Stimulated activated CD4-positive, alpha-beta T cell treated with anti-CD3 and anti-CD28 coated beads, Interleukin-2, amount 100 ng/mL, for 24 hours (primary cell): ENCODE results near the gene UBE2O.

Experiments
- DNase-seq, 2 donors: peaks; one replicate each; pipeline ENCODE4 v3.0.0-alpha.2; 2020

The UBE2O gene

DNA sequence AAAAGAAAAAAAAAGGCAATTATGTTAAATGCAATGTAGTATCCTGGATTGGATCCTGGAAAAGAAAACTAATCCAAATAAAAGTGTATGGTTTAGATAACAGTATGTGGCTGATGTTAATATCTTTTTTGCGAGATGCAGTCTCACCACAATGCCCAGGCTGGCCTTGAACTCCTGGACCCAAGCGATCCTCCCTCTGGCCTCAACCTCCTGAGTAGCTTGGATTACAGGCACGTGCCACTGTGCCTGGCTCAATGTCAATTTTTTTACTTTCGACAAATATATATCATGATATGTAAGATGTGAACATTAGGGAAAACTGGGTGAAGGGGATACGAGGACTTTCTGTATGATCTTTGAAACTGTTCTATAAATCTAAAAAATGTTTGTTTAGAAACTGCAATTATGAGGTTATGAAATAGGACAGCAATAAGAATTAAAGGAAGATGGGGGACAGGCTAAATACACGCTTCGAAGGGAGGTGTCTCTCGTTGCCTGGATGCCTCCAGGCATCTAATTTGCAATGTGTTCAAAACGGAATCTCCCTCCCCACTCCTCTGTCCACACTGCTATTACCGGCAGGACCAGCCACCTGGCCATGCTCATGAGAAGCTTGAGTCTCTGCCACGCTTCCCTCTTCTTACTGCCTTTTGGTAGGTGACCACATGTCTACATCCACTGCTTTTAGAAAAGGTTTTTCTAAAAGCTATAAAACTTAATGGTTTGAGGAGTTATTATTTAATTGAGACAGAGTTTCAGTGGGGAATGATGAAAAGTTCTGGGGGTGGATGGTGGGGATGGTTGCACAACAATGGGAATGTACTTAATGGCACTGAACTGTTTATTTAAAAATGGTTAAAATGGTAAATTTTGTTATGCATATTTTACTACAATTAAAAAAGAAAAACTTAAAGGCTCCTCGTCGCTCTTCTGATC is 15.2 kb downstream of the UBE2O start:
- DNase-seq = no peak

DNA sequence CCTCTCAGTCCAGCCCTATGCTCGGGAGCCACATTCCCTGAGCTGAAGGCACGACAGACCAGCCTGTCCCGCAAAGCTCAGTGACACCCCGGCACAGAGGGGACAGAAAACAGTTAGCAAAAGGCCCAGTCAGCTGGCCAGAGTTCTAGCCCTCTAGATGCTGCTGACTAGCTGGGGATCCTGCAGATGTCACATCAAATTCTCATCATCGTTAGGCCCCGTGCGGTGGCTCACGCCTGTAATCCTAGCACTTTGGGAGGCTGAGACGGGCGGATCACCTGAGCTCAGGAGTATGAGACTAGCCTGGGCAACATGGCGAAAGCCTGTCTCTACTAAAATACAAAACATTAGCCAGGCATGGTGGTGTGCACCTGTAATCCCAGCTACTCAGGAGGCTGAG is 17.2 kb downstream of the UBE2O start:
- DNase-seq = no peak

DNA sequence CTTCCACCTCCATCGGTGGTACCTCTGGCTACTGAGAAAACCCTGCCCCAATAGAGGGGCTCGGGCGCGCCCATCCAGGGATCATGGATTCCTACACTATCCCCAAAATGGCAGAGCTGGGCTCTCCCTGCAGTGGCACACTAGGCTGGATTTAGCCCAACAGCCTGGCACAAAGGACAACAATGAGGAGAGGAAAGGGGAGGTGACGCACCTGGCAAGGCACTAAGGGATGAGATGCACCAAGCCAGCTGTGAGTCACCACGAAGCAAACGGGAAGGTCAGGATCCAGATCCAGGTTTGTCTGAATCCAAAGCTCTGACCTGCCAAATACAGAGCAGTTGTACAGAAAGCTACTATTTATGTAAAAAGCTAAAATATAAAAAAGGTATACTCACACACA is 18.1 kb downstream of the UBE2O start:
- DNase-seq = no peak

DNA sequence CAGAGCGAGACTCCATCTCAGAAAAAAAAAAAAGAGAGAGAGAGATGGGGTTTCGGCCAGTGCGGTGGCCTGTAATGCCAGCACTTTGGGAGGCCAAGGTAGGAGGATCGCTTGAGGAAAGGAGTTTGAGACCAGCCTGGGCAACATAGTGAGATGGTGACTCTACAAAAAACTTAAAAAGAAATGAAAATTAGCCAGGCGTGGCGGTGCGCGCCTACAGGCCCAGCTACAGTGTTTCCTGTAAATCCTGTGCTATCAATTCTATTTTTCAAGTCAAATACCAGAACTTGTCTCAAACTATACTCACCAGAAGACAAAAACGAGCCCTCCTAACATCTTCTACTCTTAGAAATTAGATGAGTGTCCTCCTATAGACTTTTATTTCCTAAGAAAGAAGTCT is 19.3 kb downstream of the UBE2O start:
- no peak for DNase-seq

DNA sequence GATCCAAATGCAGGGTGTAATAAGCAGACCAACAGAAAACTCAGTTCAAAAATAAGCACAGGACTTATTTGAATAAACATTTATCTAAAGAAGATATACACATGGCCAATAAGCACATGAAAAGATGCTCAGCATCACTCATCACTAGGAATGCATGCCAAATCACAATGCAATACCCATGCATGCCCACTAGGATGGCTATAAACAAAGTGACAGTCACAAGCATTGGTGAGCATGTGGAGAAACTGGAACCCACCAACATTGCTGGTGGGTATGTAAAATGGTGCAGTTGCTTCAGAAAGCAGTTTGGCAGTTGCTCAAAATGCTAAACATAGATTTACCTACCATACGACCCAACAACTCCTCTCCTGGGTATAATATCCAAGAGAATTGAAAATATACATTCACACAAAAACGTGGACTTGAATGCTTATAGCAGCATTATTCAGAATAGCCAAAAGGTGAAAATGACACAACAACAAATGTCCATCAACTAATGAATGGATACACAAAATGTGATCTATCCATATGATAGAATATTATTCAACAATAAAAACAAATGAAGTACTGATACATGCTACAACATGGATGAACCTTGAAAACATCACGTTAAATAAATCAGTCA is 20.1 kb downstream of the UBE2O start:
- DNase-seq = no peak

DNA sequence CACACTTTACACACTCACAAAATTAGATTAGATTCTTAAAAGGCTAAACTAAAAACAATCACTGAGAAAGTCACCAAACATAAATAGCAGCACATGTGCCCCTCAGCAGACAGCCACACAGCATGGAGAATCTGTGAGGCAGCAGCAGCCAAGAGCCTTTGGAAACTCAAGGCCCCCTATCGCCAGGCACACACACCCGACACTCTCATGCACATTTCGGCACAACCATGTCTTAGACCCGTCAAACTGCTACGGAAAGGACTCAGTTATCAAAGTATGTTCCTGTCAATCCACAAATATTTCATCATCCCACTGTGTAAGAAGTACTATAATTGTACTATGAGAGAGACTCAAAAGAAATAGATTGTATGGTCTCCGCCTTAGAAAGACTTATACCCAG is 20.9 kb downstream of the UBE2O start:
- no peak for DNase-seq

DNA sequence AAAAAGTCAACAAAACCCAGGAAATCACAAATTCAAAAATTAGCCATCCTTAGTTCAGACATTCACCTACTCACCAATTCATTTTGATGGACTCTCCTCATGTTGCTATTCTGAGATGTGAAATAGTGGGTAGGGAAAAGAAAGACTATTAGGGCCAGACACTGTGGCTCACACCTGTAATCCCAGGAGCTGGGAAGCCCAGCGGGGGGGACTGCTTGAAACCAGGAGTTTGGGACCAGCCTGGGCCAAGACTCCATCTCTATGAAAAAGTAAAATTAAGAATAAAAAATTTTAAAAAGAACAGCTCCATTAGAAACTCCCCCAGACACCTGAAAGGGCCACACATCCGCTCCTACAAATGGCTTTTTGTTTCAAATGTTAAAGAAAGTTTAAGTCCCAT is 21.4 kb downstream of the UBE2O start:
- no peak for DNase-seq

DNA sequence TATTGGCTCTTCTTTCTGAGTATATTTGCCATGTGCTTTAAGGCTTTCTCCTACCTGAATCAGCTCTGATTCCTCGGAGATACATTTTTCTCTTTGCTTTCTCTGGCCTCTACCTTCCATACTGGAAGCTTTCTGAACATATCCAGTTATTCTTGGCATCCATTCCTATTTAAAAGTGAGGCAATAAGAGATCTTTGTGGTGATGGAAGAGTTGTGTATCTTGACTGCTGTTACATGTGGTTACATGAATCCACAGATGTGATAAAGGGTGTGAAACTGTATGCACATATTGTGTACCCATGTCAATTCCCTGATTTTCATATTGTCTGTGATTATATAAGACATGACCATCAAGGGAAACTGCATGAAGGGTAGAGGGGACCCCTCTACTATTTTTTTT is 24.4 kb downstream of the UBE2O start:
- DNase-seq = no peak

DNA sequence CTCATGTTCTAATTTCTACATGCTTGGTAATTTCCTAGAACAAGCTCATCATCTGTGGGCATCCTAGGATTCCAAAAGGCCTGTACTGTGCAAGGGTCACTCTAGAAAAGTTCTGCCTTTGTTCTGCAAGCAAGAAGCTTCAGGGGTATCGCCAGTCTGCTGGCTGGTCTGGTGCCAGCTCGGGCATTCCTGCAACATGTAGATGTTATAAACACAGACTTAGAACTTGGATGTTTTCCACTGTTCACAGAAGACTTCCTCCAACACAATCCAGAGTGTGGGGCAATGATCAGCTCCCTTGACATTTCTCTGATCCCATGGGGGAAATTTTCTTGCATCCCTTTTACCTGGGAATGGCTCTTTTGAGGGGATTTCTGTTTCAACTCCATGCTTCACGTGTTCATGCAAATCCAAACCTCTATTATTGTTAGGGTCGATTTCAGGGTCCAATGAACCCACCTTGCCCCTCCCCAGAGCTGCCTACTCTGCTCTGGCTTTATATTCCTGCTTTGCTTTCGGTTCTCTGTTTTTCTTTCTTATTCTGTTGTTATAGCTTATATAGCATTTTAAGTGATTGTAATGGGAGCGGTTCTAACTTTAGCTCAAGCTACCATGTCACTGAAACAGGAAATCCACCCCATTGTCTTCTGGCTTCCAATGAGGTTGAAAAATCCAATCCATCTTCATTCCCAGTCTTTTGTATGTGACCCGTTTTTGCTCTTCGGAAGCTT is 25.3 kb downstream of the UBE2O start:
- DNase-seq = no peak

DNA sequence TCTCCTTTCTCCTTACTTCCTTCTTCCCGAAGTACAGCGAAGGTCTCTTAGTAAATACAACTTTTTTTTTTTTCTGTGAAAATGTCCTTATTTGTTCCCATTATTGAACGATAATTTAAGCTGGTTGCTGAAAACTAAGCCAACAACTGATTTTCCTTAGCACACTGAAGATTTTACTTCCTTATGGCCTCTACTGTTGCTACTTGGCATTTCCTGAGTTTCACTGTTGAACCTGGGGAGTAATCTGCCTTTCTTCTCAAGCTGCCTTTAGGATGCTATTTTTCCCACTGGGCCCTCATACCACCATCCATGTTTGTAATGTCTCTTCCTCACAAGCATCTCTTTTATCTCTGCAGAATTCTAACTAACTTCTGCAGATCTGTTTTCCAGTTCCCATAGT is 26.1 kb downstream of the UBE2O start:
- no peak for DNase-seq

DNA sequence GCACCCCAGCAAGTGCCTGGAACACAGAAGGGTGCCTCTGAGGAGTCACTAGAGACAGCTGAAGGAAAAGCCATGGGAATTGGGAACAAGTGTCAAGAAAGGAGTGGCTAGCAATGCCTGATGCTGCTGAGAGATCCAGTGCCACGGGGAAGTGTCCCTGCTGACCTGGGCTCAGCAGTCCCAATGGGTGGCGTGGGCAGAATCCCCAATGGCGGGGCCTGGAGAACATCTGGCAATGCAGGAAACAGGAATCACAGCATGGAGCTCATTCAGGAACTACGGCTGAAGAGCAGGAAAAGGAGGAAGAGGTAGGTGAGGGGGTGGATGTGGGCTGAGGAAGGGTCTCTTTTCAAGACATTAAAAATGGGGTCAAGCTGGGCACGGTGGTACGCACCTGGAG is 30.1 kb downstream of the UBE2O start:
- DNase-seq = no peak

DNA sequence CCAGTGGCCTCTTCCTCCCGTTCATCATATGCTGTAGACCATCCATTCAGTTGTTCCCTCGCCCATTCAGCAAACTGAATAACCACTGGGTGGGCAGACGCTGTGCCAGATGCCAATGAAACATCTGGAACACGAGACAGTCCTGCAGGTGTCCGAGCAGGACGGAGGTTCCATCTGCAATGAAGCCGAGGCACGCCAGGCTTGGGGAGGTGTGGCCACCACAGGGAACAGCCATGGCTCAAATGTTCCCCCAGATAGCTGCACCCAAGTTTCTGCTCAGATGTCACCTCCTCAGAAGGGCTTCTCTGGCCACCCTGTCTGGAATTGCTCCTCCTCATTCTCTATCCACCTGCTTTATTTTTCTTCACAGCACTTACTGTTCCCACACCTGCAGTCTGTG is 30.5 kb downstream of the UBE2O start:
- no peak for DNase-seq

DNA sequence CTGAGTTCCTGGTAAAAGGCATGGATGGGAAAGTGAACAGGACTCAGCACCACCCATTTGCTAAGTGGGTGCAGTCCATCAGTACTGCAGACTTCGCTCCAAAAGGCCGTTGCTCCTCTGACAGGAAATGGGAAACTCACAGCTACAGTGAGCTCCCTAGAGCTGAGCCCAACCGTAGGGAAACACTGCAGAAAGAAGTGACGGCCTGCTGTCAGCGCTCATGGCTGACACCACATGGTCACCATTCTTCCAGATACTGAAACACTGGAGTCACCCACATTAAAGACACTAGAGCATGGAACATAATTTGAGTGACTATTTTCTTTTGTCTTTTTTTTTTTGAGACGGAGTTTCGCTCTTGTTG is 31.9 kb downstream of the UBE2O start:
- no peak for DNase-seq

DNA sequence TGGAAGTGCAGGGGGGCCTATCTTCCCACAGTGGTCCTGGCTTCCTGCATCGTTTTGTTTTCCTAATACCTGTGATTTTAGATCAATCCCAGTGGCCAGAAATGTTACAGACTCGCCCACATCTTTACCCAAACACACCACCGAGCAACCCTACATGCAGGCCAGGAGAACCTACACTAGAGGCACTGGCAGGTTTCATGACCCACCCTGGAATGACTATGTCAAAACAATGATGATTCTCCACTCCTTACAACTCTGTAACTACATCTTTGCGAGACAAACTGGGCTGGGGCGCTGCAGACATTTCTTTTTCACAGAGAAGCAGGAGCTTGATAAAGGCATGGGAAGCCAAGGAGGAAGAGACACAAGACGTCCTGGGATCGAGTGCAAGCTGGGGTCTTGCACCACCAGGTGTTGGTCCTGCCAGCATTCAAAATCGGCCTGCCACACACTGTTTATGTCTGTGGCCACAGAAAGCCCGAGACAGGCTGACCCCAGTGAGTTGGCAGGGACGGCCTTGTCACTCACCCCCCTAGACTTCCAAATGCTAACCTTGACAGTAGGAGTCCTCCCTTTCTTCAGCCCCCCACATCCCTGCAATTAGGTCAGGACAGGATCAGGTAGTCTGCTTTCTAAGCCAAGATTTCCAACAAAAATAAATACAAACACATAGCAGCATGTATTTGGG is 32.5 kb downstream of the UBE2O start:
- DNase-seq = no peak

DNA sequence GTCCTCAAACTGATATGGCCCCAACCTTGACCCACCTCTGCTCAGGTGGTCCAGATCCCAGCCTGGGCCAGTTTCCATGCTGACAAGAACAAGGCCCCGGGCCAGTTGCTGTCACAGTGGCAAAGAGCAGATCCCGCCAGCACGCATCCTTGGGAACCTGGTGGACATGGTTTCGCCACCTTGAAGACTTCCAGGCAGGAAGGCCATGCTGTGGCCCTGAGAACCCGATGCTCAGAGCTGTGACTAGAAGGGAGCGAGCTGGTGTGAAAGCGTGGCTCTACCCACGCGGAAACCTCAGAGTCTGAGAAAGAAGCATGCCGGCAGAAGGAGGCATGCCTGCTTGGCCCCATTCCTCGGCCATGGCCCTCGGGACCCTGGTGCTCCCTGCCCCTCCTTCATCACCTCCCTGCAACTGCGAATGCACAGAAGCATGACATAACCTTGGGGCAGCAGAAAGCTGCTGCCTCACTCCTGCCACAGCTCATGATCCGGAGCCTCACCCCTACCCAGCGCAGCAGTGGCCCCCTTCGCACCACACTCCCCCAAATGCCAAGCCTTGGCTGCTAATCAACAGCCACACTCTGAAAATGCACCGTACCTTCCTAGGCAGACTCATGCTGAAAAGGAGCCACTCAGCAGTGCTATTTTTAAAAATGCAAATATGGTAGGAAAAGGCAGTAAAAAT is 33.2 kb downstream of the UBE2O start:
- DNase-seq = no peak

DNA sequence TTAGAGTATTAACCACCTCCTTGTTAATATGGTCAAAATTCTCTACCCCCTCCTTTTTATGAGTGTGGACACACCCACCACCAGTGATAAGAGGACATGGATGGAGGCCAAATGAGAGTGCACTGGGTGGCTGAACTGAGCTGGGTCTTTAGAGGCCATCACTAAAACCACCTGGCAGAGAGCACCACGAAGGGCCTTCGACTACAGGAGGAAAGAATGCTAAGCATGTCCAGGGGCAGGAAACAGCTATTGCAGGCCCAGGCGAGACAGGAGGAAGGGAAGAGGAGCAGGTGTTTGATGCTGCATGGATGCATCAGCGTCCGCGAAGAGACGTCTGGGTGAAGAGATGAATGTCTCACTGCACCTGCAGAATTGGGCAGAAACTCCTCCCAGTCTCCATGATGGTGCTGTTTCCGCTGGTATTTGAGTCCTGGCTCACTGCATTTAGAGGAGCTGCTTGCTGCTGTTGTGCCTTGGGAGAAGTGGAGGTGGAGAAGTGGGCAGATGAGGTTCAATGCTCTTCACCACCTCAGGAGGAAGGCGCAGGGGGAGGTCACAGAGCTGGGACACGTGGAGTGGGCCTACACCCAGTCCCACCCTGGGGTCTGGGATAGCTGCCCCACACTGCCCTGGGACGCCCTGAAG is 35.3 kb downstream of the UBE2O start:
- DNase-seq = no peak

DNA sequence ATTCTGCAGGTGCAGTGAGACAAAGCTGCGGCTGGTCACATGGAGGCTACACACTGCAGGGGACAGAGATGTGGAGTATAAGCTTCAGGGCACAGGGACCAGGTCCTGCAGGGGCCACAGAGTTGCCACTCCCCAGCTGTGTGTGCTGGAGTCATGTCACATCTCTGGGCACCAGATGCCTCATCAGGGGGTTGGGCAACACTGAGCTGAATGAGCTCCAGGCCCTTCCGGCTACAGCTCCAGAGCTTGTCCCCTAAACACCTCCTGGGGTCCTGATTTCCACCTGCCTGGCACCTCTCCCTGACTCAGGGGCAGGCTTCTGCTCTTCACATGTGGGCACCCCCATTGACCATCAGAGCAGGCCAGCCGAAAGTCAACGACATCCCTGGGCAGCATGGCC is 36.1 kb downstream of the UBE2O start:
- DNase-seq = no peak

DNA sequence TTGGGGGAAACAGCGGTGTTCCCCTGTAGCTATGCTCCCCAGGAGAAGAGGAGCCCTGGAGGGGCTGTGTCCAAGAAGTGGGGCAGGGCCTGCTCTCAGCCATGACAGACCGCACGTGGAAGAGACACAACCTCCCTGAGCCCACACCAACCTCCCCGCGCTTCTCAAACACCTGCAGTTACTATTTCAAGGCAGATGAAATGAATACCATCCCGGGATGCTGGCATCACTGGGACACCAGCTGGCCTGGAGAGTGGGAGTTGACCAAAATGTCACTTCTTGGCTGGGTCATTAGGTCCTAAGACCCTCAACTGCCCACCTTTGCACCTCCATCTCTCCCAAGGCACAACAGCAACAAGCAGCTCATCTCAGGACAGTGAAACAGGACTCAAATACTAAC is 36.5 kb downstream of the UBE2O start:
- DNase-seq = no peak

DNA sequence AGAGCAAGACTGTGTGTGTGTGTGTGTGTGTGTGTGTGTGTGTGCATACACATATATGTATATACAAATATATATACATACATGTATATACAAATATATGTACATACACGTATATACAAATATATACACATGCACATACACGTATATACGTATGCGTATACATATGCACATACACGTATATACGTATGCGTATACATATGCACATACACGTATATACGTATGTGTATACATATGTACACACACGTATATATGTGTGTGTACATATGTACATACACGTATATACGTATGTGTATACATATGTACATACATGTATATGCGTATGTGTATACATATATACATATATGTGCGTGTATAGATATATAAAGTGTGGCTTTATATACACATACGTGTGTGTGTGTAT is 37.2 kb downstream of the UBE2O start:
- DNase-seq = no peak

DNA sequence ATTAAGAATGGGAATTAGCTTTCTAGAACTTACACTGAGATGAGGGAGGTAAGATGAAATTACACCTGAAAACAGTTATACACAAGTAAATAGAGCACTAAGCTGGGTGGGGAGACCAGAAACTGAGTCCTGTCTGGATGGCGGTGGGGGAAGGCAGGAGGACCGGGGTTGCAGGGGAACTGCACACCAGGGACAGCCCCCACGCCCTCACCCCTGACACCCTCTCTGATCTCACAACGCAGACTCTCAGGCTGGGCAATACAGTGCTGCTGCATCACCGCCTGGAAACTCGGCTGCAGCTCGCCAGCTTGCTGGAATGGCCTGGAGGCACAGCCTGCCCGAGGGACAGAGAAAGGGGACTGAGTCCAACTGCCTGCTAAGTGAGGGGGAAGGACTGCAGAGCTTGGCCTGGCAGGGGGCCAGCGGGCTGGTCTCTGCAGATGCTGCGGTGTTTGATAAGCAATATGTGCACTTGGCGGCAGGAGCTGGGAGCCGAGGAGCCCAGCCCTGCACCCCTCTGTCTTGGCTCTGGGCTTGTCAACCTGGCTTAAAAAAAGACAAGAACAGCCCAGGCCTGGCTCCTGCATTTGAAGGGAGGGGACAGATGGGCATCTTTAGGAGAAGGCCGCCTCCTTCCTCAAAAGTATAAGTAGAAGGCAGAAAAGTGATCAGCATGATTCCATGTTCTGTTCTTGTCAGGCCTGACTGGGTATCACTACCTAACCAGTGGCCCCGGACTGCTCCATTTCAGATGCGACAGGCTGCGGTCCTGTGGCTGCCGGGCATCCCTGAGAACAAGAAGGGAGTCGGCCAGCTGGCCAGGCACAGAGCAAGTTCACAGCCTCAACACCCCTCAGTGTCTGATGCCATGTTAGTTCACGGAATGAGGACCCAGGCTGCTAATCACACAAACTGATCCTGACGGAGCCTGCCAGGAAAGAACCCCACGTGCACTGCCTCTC is 38.3 kb downstream of the UBE2O start:
- DNase-seq = no peak

DNA sequence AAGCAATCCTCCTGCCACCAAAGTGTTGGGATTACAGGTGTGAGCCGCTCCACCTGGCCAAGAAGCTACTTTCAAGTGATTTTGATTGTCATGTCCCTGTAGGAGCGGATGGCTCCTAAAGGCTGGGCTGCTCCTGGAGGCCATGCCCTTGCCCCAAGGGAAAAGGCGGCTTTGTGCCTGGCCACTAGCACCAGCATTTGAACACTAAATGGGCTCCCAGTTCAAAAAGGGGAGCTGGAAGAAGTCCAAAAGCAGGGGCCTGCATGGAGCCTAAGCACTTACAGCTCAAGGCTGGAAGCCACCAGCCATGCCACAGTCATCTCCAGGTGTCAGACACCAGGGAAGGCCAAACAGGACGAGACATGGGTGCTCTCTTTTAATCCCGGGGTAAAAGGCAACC is 41.7 kb downstream of the UBE2O start:
- no peak for DNase-seq
